Left lobe of liver (tissue), 2 donors: ENCODE results near the gene SAMHD1. TPM values are rescaled to one million over a fixed set of nuclear protein-coding genes. Genes with fewer than 3 reads are reported as not detected.
"Not testable (repeated sequence)": the region's sequence is repeated elsewhere in the genome, so short reads cannot be mapped to it uniquely, and the experiment has no call there.

Experiments used
- ATAC-seq: fragments of 200-7000 bp; cut with Tn5 transposase; one replicate; pipeline ENCODE4 v1.9.1; 2020; ENCODE audit warnings: mild to moderate bottlenecking, moderate library complexity
- DNase-seq: peaks from one replicate; pipeline ENCODE4 v3.0.0-alpha.2; 2020; ENCODE audit warnings: low spot score
- total RNA-seq: library from RNA; stranded (reverse); gene quantifications from one replicate; pipeline ENCODE4 v1.2.1, GENCODE V29; 2021
- donor health status: DM: no; HTN: no; CAD: no; lungs with moderate emphysema.
- donor health status: DM: no; HTN: yes; CAD: no.

Gene SAMHD1
- total RNA-seq, 1 donor from 2014 or later = 22.5 TPM

DNA sequence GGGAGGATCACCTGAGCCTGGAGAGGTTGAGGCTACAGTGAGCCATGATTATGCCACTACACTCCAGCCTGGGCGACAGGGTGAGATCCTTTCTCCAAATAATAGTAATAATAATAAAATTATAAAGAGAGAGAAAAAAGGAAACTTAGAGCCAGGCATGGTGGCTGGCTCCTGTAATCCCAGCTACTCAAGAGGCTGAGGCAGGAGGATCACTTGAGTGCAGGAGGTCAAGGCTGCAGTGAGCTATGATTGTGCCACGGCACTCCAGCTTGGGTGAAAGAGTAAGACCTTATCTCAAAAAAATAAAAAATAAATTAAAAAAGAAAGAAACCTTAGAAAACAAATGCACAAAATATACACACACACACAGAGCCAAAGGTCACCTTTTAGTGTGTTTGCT is 5.2 kb upstream of the SAMHD1 start:
- ATAC-seq (no peak), DNase-seq (no peak)

DNA sequence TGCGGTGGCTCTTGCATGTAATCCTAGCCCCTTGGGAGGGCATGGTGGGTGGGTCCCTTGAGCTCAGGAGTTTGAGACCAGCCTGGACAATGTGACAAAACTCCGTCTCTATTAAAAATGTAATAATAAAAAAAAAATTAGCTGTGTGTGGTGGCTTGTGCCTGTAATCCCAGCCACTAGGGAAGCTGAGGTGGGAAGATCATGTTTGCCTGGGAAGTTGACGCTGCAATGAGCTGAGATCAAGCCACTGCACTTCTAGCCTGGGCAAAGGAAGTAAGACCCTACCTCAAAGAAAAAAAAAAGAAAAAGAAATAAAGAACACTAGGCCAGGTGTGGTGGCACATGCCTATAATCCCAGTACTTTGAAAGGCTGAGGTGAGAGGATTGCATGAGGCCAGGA is 4.5 kb upstream of the SAMHD1 start:
- ATAC-seq = no peak
- DNase-seq = no peak

DNA sequence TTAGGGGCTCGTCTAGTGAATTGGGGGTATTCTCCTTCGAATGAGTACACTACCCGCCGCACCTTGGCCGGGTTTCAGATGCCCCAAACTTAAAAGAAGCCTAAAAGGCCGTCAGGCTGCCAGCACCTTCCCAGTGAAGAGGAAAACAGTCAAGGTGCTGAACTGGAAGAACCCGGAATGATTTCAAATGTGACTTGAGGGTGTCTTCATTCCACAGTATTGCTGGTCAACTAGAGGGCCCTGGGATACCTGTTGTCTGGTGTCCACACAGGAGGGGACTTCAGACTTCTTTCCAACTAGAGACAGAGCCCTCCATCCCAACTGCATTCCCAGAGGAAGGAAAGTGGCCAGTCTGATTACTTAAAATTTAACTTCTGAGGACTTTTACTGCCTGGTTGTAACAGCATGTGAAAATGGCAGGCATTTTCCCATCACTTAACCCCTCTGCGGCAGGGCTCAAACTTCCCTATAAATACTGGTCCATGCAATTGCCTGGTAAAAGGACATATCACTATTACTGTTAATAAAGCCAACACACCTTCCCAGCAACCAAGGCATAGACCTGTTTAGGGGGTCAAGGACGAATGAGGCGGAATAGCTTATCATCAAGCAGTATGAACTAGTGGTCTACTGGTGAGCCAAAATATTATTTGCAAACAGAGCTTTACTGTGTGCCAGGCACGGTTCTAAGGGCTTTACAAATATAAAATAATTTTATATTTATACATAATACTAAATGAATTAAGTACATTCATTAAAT is 651 bp upstream of the SAMHD1 start:
- DNase-seq = no peak

DNA sequence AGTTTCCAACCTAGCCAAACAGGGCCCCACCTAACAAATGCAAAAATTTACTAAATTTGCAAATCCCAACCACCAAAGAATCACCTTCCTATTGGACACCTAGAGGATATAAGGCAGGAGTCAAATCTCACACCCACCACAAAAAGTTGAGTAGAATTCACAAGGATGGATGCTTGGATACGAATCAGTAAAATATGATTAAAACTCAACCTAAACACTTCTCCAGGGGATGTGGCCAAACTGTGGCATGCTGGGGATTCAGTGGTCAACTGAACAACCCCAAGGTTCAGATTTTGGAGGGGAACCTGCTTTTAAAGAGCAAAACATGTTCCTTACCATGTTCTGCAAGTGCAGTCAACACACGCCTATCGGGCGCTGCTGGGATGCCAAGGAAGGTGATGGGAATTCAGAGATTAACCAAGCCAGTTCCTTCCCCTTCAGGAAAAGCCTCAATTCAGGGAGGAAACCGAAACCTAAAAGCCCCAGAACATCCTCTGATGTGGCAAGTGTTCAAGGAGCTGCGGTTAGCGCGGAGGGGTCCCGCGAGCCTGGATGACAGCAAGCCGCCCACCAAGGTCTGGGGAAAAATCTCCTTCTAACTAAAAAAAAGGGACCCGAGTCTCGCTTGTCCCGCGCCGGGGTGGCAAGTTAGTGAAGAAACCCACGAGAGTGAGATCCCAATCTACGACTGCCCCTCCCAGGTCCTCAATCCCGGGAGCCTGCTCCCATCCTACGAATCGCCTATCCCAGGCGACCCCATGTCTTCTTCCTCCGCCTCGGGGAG is 902 bp downstream of the SAMHD1 start:
- ATAC-seq = peak; percentile 1
- no peak for DNase-seq

More for the DNA sequence above, 651 bp upstream of the SAMHD1 start:
- no peak for ATAC-seq

DNA sequence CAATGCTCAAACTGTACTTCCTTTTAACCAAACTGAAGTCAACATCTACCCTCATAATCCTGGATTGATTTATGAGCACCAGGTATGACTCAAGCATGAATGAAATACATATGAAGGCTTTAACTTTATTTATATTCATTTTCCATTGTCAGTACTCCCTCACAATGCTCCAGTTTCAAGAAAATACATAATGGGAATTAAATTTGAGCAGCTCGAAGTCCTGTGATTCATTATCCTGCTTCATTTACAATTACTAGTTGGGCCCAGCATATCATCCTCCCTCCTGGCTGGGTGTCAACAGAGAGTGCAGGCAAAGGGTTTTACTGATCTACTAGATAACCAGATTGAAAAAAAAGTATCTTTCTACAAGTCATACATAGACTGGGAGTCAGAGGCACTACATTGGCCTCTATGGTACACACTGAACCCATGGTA is 10.1 kb downstream of the SAMHD1 start:
- peak; percentile 35 for DNase-seq
- peak; percentile 26 for ATAC-seq

DNA sequence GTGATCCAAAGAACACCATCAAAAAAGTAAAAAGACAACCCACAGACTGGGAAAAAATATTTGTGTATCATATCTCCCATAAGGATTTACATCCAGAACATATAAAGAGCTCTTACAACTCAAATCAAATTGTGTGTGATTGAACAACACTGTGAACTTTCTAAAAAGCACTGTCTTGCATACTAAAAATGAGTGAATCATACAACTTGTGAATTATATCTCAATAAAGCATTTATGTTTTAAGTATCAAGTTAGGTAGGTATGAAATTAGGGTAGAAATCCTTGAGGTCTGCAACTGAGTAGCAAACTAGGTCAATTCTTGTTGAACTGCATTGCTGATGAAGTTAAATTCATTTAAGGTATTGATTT is 14.1 kb downstream of the SAMHD1 start:
- no peak for DNase-seq
- ATAC-seq = no peak

DNA sequence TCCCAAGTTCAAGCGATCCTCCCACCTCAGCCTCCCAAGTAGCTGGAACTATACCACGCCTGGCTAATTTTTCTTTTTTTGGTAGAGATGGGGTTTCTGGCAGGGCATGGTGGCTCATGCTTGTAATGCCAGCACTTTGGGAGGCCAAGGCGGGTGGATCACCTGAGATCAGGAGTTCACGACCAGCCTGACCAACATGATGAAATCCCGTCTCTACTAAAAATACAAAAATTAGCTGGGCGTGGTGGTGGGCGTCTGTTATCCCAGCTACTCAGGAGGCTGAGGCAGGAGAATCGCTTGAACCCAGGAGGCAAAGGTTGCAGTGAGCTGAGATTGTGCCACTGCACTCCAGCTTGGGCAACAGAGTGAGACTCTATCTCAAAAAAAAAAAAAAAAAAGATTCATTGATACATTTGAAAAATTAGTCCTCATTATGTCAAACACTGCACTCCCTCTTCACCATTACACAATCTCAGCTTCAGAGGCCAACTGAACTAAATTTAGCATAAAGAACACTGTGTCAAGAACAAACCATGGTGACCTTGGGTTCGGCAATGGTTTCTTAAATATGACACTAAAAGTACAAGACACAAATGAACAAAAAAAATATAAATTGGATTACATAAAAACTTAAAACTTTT is 14.6 kb downstream of the SAMHD1 start:
- ATAC-seq = peak; percentile 53
- not testable (repeated sequence) for DNase-seq

DNA sequence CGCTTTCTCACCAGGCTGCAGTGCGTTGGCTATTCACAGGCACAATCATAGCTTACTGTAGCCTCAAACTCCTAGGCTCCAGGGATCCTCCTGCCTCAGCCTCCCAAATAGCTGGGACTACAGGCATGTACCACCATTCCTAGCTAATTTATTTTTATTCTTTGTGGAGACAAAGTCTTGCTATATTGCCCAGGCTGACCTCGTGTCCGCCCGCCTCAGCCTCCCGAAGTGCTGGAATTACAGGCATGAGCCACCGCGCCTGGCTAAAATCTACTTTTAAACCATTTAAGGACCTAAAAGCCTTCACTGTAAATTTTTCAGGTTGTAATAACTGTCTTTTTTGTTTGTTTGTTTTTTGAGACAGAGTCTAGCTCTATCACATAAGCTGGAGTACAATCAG is 15.2 kb downstream of the SAMHD1 start:
- DNase-seq = no peak
- no peak for ATAC-seq

DNA sequence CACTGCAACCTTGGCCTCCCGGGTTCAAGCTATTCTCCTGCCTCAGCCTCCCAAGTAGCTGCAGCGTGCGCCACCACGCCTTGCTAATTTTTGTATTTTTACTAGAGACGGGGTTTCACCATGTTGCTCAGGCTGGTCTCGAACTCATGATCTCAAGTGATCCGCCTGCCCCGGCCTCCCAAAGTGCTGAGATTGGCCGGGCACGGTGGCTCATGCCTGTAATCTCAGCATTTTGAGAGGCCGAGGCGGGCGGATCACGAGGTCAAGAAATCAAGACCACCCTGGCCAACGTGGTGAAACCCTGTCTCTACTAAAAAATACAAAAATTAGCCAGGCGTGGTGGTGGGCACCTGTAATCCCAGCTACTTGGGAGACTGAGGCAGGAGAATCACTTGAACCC is 17.9 kb downstream of the SAMHD1 start:
- not testable (repeated sequence) for DNase-seq, ATAC-seq

DNA sequence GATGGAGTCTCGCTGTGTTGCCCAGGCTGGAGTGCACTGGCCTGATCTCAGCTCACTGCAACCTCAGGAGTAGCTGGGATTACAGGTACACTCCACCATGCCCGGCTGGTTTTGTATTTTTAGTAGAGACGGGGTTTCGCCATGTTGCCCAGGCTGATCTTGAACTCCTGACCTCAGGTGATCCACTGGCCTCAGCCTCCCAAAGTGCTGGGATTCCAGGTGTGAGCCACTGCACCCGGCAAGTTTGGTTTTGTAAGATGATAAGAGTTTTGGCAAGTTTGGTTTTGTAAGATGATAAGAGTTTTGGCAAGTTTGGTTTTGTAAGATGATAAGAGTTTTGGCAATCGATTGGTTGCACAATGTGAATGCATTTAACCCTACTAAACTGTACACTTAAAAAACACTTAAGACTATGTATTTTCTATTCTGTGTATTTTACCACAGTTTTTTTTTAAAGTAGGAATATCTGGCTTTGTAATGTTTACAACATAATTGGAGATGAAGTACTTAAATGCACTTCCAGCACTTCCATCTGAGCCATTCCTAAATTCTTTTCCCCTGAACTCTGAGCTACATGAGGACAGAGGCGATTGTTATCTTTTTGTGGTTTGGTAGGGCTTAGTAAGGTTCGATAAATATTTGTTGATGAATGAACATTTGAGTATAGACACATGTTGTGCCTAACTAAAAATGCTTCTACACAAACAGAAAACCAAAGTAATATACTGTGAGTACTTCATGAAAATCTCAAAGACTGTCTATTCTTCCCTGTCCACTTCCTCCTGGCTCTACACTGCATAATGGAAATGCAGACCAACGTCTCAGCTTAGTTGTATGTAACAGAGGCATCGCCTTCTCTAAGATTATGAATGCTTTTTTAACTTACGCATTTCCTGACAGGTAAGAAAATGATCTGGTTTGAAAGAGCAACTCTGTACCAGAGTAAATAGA is 18.8 kb downstream of the SAMHD1 start:
- ATAC-seq (peak; percentile 33), DNase-seq (no peak)

DNA sequence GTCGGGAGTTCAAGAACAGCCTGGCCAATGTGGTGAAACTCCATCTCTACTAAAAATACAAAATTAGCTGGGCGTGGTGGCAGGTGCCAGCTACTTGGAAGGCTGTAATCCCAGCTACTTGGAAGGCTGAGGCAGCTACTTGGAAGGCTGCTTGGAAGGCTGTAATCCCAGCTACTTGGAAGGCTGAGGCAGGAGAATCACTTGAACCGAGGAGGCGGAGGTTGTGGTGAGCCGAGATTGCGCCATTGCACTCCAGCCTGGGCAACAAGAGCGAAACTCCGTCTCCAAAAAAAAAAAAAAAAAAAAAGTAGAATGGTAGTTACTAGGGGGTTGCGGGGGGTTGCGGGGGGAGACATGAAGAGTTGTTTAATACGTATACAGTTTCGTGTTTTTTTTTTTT is 19.4 kb downstream of the SAMHD1 start:
- DNase-seq, ATAC-seq: not testable (repeated sequence)

DNA sequence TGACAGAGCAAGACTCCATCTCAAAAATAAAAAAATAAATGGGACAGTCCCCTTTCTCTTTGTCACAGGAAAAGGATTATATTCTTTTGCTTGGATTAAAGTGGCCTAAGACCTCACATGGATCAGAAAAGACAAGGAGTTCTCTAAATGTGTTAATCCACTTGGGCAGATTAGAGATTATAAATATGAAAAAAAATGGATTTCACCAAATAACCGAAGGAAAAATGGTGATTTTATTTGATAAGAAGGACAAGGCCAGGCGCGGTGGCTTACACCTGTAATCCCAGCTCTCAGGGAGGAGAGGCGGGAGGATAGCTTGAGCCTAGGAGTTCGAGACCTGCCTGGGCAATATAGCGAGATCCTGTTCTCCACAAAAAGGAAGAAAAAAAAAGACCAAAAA is 21.8 kb downstream of the SAMHD1 start:
- no peak for ATAC-seq
- DNase-seq = no peak

DNA sequence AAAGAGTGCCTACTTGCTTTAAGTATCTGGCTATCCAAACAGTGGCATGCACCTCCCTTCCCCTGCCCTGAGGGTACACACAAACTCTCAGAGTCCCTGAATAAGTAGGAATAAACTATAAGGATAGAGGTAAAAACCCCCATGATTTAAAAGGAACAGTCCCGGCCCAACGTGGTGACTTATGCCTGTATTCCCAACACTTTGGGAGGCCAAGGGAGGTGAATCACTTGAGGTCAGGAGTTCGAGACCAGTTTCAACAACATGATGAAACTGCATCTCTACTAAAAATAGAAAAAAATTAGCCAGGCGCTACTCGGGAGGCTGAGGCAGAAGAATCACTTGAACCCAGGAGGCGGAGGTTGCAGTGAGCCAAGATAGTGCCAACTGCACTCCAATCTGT is 22.2 kb downstream of the SAMHD1 start:
- DNase-seq = no peak

DNA sequence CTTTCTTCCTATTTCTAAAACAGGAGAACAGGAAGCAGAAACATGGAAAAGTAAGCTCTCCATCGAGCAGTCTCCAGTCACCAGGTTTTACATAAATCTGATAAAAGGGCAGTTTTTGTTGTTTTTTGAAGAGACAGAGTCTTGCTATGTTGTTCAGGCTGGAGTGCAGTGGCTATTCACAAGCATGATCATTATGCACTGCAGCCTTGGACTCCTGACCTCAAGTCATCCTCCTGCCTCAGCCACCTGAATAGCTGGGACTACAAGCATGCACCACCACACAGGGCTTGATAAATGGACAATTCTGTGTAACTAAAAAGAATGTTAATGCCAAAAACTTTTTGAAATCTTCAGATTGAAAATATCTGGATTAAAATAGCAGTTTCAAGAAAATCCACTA is 23.8 kb downstream of the SAMHD1 start:
- DNase-seq (no peak), ATAC-seq (no peak)

More for the DNA sequence above, 22.2 kb downstream of the SAMHD1 start:
- no peak for ATAC-seq

DNA sequence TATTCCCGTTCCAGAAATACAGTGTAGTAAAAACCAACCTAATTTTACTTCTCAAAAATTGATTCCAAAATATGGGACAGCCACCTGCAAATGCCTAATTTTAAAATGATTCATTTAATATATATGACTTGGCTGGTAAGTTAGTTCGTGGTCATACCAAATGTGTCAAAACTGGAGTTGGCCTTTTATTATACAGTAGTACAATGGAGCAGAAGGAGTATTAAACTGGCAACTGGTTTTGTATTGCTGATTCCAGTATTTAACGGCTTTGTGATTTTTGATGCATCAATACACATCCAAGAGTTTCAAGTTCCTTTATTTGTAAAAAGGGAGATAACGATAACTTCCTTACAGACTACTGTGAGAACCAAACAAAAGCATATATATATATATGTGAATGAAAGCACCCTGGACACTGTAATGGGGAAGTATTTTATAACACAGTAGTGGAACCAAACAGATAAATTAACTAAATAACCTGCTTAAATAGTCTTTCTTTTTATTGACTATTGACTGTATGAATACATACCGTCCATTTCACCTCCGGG is 24.8 kb downstream of the SAMHD1 start:
- DNase-seq (no peak), ATAC-seq (no peak)

DNA sequence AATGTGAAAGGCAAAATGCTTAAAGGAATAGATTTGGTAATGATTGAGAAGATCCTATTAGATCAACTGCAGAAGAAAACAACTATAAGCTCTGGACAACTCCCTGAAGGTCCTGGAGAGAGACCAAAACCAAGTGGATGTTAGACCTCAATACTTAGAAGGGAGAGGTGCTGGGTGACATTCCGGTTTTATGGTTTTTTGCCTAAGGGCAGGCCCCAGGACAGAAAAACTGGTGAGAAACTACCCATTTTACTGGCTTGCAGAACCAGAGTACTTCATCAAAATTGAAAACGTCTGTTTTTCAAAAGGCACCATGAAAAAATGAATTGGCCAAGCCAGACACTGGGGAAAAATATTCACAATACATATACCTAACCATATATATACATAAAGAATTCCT is 26.3 kb downstream of the SAMHD1 start:
- DNase-seq = no peak
- no peak for ATAC-seq

DNA sequence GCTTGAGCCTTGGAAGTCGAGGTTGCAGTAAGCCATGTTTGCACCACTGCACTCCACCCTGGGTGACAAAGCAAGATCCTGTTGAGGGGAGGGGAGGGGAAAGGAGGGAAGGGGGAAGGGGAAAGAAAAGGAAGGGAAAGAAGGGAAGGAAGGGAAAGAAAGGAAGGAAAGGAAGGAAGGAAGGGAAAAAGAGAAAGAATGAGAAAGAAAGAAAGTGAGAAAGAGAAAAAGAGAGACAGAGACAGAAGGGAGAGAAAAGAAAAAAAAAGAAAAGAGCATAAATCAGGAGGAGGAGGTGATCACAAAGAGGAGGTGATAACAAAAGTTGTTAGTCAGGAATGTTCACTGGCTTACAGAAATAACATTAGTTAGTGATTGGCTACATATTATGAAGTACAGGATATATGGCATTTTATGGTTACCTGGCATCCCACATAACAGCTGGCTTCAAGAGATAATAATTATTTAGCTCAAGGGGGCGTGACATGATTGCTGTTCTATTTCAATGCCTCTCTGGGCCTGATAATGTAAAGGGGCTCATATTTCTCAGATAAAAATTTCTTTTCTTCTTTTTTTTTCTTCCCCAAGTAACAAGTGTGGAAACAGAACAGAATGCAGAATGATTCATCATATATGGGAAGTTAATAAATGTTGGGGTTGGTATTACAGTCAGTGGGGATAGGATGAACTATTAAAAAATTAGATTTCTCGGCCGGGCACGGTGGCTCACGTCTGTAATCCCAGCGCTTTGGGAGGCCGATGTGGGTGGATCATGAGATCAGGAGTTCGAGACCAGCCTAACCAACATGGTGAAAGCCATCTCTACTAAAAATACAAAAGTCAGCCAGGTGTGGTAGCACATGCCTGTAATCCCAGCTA is 27.1 kb downstream of the SAMHD1 start:
- ATAC-seq (no peak), DNase-seq (no peak)

DNA sequence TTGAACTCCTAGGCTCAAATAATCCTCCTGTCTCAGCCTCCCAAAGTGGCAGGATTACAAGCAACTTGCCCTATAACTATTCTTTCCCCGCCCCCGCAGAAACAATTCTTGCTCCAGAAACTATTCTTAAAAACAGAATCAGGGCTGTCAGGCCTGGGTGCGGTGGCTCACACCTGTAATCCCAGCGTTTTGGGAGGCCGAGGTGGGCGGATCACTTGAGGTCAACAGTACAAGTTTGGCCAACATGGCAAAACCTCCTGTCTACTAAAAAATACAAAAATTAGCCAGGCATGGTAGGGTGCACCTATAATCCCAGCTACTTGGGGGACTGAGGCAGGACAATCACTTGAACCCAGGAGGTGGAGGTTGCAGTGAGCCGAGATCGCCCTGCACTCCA is 31.2 kb downstream of the SAMHD1 start:
- DNase-seq = no peak
- ATAC-seq = no peak

DNA sequence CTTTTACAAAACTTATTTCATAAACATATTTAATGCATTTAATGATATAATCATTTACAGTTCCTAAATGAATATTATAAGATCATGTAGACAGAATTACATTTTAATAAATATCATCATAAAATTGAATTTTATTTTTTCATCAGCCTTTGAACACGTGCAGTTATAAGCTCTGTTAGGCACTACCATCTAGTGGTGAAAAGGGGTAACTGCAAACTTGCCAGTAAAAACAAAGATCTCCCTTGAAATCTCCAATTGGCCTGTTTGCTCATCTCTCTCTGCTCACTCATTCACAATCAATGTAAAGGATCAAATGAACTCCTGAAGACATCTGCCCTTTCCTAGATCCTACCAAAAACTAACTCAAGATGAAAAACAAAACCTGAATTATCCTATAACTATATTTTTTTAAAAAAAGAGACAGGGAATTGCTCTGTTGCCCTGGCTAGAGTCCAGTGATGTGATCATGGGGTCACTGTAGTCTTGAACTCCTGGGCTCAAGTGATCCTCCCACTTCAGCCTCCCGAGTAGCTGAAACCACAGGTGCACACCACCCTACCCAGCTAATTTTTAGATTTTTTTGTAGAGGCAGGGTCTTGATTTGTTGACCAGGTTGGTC is 31.7 kb downstream of the SAMHD1 start:
- DNase-seq (no peak), ATAC-seq (peak; percentile 96)
